GM21367 (cell line): ENCODE results near the gene IFIT1.
"Not testable (repeated sequence)": the region's sequence is repeated elsewhere in the genome, so short reads cannot be mapped to it uniquely, and the experiment has no call there.

Source experiments
- ATAC-seq: cut with Tn5 transposase; IDR thresholded peaks from one replicate; pipeline ENCODE4 v1.9.1; 2021; ENCODE audit not compliant: unreplicated experiment

Gene IFIT1

GRCh38 chr10:89363729-89364442 lies 28.5 kb upstream of the IFIT1 start:
- no peak for ATAC-seq

- ATAC-seq, result no peak
These were observed 27.9 kb upstream of the IFIT1 start for GRCh38 chr10:89364531-89364930.

- ATAC-seq, result peak; percentile 85
These were observed 24.9 kb upstream of the IFIT1 start for GRCh38 chr10:89367529-89367928.

DNA sequence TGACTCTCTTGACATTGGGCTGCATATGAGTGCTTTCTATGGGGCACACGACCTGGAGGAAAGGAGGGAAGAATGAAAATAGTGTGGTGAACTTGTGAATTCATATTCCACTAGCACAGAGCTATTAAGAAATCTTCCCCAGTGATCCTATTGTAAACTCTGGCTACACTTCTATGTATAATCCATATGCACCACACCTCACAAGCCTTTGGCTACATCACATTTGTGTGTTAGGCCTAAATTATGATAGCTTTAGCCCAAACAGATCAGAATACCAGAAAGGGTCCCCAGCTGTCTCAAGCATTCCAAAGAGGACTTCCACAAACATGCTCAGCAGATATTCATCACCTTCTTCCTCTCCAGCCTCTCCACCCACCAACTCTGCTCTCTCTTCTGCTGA lies 24.3 kb upstream of the IFIT1 start:
- ATAC-seq, result no peak

GRCh38 chr10:89369156-89370105 lies 23.0 kb upstream of the IFIT1 start:
- no peak for ATAC-seq

DNA sequence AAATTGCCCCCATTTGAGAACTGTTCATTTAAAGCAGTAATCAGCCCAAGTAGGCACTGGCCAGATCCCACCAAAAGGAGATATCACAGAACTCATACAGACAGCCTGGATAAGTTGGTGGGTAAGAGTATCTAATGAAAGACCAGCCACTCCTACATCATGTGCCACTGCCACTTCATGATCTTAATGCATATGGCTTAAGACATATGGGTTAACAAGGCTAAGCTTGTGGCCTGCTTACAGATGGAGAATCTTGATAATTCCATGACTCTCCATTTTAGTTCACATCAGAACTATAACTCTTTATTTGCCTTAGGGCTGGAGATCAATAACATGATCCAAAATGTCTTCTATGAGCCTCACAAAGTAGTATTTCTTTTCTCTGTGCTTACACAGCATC lies 21.3 kb upstream of the IFIT1 start:
- ATAC-seq, result no peak

DNA sequence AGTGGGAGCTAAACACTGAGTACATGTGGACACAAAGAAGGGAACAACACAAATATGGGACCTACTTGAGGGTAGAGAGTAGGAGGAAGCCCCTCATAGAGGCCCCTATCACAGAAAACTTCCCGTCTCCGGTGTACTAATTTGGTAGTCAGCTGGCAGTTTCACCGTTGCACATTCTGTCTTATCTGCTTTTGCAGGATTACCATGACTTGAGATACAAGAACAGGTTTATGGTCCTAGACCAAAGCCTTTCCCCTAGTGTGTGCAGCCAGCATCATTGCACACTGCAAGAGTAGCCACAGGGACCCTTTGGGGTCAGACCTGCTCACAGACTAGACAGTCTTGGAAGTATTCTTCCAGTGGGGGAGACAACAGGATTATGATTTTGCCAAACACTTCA lies 20.4 kb upstream of the IFIT1 start:
- no peak for ATAC-seq

DNA sequence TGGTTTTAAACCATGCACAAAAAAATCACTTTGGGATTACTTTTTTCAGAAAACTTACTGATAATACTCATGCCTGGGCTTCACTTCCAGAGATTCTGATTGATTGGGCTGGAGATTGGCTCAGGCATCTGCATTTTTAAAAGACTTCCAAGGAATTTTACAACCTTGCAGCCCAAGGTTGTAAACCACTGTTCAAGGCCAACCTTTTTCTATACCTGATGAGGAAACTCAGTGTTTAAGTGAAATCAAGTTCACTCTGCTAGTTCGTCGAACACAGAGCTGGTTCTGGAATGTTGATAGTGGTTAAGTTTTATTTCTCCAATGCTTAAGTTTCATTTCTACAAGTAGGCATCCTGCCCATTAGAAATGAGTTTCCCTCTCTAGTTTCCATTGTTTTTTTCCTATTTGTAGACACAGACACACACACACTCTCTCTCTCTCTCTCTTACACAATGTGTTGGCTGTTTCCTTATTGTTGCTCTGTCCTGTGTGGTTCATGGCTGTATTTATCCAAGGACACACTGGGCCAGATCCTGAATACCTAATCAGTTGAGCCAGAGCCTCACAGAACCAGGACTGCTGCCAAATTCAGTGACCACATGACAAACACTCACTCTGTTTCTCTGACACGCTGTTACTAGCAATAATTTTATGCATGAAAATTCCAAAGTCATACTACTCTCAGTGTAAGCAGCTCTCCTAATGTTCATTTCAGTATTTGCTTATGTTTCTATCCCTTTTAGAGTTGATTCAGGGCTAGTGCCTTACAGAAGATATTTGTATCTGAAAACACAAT lies 18.3 kb upstream of the IFIT1 start:
- no peak for ATAC-seq

DNA sequence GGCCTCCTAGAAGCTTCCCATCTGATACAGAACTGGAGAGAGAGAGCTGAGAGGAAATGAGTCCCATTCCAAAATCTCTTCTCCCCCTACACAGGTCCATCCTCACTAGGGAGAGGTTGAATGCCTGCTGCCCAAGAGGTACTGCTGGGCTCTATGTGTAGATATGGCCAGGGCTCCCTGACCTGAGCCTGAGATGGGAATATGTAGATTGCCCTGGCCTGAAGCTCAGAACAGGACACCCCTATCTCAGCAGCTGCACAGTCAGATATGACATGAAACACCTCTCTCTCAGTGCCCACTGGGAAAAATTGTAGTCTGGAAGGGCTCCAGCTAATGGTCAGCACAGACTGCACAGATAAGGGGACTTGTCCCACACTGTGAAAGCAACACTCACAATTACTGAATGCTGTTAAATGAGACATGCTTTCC lies 17.7 kb upstream of the IFIT1 start:
- ATAC-seq, result no peak

- no peak for ATAC-seq
These were observed 14.5 kb upstream of the IFIT1 start, which contains the start of gene IFIT1B for GRCh38 chr10:89377705-89378637. TSS of gene IFIT1B (plus strand) at chr10:89378056. CDS start at chr10:89378136, 80 bp downstream.

DNA sequence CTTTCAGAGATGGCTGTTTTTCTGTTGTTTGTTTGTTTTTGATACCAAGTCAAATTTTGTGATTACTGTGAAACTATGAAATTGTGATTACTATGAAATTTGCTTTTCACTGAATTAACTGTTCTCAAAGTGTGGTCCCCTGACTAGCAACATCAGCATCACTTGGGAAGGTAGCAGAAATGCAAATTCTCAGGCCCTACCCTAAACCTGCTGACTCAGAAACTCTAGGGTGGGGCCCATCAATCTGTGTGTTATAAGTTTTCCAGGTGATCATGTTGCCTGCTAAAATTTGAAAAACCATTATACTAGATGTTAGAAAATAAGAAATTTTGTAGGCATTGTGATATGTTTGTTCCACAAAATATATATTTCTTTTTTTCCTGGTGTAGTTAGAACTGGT lies 13.3 kb upstream of the IFIT1 start:
- ATAC-seq, result no peak

- ATAC-seq, result no peak
These were observed 9.7 kb upstream of the IFIT1 start for GRCh38 chr10:89382757-89383156.

- ATAC-seq, result no peak
These were observed 7.7 kb upstream of the IFIT1 start for GRCh38 chr10:89384474-89385340.

DNA sequence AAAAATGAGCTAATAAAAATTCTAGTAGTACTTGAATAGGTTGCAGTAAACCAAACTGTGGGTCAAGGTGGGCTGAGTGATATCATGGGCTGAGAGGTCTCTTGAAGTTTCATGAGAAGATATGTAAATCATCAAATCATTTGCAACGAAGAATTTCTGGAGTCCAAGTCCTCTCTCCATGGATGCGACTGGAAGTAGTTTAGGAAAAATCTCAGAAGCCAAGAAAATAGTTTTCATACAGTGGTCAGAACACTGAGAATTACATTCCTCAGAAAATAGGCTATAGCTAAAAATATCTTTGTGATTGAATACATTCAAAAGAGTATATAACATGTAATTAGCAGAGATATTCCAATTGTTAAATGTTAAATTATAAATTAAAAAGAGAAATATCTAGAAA lies 3.6 kb upstream of the IFIT1 start:
- ATAC-seq, result no peak

DNA sequence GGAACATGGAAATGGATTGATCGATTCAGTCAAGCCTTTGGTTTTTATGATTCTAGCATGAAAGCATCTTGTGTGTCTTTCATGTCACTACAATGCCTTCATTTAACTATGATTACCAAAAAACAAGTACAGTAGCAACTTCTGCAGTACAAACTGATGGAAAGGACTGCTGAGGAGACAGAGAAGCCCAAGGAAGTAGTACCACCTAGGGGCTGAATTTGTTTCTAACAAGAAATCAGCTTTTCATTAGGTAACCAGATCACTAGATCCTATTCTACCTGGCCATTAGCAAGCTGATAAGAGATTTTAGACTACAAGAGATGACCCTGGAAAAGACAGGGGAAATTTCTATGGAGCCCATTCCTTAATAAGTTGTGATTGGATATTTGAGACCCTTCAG lies 3.2 kb upstream of the IFIT1 start:
- ATAC-seq, result no peak

DNA sequence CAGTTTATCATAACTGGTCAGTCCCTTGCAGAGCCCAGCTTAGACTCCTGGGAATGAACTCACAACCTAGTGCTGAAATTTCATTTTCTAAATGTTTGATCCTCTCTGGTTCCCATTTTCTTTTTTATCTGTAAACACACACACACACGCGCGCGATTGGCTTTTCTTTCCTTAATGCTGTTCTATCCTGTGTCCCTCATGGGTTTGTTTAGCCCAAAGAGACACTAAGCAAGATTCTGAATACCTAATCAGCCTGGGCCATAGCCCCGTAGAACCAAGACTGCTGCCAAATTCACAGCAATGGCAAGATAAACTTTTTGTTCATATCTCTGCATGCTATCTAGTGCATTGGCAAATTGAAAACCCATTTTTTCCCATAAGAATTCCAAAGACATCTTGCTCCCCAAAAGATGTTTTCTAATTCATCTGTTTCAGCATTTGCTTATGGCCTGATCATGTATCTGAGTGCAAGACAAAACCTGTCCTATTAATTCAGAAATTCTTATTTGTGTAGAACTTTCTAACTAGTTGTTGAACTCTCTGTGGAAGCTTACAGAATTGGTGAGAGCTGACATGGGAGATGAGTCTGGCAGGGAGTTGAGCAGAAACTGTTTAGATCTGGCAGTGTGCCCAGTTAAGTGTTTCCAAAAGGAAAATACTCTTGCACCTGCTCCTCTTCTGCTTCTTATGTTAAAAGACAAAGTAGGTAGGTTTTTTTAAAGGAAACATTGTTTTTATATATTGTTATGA lies 1.8 kb upstream of the IFIT1 start:
- ATAC-seq, result no peak

GRCh38 chr10:89391226-89391576 lies 1.2 kb upstream of the IFIT1 start:
- ATAC-seq, result not testable (repeated sequence)

GRCh38 chr10:89392974-89393373 lies 551 bp downstream of the IFIT1 start:
- no peak for ATAC-seq

DNA sequence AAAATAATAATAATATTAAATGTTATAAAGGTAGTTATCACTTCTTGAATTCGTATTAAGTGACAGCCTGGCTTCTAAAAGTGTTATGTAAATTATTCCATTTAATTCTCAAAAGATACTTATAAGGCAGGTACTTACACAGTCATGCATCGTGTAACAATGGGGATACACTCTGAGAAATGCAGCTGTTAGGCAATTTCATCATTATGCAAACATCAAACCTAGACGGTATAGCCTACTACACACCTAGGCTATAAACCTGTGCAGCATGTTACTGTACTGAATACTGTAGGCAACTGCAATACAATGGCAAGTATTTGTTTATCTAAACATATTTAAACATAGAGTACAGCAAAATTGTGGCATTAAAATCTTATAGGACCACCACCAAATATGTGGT lies 1.5 kb downstream of the IFIT1 start:
- ATAC-seq, result no peak
